Measurements from ENCODE around the gene SMARCB1.

Gene SMARCB1

DNA sequence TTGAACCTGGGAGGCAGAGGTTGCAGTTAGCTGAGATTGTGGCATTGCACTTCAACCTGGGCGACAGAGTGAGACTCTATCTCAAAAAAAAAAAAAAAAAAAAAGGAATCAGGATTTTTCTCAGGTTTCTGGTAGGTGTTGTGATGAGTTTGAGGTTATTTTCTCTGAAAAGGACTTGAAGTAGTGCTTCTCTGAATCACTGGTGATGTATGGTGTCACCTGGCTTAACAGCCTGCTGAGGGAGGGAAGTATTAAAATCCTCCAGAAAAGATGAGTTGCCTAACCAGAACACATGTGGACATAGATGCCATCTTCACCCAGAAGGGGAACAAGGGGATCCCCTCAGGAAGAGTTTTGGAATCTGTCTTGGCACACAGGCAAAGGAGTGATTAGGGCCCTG lies 20.1 kb downstream of the SMARCB1 start (continued):
- TF ChIP-seq, protein P1, sequence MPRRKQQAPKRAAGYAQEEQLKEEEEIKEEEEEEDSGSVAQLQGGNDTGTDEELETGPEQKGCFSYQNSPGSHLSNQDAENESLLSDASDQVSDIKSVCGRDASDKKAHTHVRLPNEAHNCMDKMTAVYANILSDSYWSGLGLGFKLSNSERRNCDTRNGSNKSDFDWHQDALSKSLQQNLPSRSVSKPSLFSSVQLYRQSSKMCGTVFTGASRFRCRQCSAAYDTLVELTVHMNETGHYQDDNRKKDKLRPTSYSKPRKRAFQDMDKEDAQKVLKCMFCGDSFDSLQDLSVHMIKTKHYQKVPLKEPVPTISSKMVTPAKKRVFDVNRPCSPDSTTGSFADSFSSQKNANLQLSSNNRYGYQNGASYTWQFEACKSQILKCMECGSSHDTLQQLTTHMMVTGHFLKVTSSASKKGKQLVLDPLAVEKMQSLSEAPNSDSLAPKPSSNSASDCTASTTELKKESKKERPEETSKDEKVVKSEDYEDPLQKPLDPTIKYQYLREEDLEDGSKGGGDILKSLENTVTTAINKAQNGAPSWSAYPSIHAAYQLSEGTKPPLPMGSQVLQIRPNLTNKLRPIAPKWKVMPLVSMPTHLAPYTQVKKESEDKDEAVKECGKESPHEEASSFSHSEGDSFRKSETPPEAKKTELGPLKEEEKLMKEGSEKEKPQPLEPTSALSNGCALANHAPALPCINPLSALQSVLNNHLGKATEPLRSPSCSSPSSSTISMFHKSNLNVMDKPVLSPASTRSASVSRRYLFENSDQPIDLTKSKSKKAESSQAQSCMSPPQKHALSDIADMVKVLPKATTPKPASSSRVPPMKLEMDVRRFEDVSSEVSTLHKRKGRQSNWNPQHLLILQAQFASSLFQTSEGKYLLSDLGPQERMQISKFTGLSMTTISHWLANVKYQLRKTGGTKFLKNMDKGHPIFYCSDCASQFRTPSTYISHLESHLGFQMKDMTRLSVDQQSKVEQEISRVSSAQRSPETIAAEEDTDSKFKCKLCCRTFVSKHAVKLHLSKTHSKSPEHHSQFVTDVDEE (CRISPR knock-in tag; IDR thresholded peaks at IDR 0.05), result no peak
- TF ChIP-seq OSR1 (CRISPR knock-in tag; IDR thresholded peaks at IDR 0.05) (no peak), CSDC2 (CRISPR knock-in tag; IDR thresholded peaks at IDR 0.05) (no peak), ESRRG (CRISPR knock-in tag; IDR thresholded peaks at IDR 0.05) (no peak), SNAI2 (CRISPR knock-in tag; IDR thresholded peaks at IDR 0.05) (no peak)
- TF ChIP-seq, protein P2, sequence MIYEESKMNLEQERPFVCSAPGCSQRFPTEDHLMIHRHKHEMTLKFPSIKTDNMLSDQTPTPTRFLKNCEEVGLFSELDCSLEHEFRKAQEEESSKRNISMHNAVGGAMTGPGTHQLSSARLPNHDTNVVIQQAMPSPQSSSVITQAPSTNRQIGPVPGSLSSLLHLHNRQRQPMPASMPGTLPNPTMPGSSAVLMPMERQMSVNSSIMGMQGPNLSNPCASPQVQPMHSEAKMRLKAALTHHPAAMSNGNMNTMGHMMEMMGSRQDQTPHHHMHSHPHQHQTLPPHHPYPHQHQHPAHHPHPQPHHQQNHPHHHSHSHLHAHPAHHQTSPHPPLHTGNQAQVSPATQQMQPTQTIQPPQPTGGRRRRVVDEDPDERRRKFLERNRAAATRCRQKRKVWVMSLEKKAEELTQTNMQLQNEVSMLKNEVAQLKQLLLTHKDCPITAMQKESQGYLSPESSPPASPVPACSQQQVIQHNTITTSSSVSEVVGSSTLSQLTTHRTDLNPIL (CRISPR knock-in tag; IDR thresholded peaks at IDR 0.05; ENCODE audit: low read depth), result no peak

DNA sequence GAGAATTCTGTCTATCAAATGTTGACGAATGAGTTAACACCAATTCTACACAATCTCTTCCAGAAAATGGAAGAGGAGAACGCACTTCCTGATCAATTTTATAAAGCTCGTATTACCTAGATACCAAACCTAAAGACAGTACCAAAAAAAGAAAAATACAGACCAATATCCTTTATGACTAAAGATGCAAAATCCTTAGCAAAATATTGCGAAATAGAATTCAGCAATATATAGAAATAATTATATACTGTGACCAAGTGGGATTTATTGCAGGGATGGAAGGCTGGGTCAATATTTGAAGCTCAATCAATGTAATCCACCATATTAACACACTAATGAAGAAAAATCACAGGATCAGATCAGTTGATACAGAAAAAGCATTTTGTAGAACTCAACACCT lies 25.6 kb downstream of the SMARCB1 start:
- ATAC-seq, result no peak

DNA sequence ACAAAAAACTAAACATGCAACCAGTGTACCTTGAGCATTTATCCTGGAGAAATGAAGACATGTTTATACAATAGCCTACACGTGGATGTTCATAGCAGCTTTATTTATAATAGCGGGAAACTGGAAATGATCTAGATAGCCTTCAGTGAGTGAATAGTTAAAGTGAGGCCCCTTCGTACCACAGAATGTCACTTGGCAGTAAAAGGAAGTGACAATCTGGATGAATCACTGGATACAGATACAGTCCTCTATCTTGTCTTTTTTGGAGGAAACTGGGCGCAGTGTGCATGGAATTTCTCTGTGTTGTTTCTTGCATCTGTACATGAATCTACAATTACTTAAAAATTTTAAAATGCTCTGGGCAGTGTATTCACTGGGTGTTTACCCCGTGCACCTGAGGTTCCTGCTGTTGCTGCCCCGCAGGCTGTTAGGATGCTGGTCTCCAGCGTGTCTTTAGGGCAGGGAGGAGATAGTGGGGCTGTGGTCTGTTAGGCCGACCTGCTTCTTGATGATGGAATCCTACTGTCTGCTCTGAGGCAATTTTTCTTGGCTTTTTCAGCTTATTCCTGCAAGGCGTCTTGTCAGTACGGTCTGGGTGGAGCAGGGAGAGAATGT lies 28.9 kb downstream of the SMARCB1 start:
- no peak for TF ChIP-seq SNAI2 (CRISPR knock-in tag; IDR thresholded peaks at IDR 0.05)
- TF ChIP-seq RARB (CRISPR knock-in tag; IDR thresholded peaks at IDR 0.05), result no peak
- TF ChIP-seq ZNF565 (CRISPR knock-in tag; conservative IDR thresholded peaks at IDR 0.05; ENCODE audit: low read depth), result no peak
- no peak for TF ChIP-seq OSR1 (CRISPR knock-in tag; IDR thresholded peaks at IDR 0.05)
- no peak for TF ChIP-seq GLIS3 (CRISPR knock-in tag; IDR thresholded peaks at IDR 0.05)
- TF ChIP-seq TCF4 (CRISPR knock-in tag; IDR thresholded peaks at IDR 0.05; ENCODE audit: borderline replicate concordance), result no peak
- TF ChIP-seq, protein P2 (CRISPR knock-in tag; IDR thresholded peaks at IDR 0.05; ENCODE audit: low read depth), result no peak
- no peak for TF ChIP-seq ZFP30 (CRISPR knock-in tag; IDR thresholded peaks at IDR 0.05)
- no peak for TF ChIP-seq ARNTL (CRISPR knock-in tag; IDR thresholded peaks at IDR 0.05; ENCODE audit: borderline replicate concordance, low read depth)
- ATAC-seq, result no peak; the same call in 1 of the 3 replicates

More for the DNA sequence above, 25.6 kb downstream of the SMARCB1 start:
- TF ChIP-seq, protein P3, sequence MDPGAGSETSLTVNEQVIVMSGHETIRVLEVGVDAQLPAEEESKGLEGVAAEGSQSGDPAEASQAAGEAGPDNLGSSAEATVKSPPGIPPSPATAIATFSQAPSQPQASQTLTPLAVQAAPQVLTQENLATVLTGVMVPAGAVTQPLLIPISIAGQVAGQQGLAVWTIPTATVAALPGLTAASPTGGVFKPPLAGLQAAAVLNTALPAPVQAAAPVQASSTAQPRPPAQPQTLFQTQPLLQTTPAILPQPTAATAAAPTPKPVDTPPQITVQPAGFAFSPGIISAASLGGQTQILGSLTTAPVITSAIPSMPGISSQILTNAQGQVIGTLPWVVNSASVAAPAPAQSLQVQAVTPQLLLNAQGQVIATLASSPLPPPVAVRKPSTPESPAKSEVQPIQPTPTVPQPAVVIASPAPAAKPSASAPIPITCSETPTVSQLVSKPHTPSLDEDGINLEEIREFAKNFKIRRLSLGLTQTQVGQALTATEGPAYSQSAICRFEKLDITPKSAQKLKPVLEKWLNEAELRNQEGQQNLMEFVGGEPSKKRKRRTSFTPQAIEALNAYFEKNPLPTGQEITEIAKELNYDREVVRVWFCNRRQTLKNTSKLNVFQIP (CRISPR knock-in tag; IDR thresholded peaks at IDR 0.05; ENCODE audit: borderline replicate concordance, low read depth), result no peak
- no peak for TF ChIP-seq ZNF8 (CRISPR knock-in tag; IDR thresholded peaks at IDR 0.05)
- no peak for TF ChIP-seq GLIS3 (CRISPR knock-in tag; IDR thresholded peaks at IDR 0.05)
- TF ChIP-seq ZNF70 (CRISPR knock-in tag; IDR thresholded peaks at IDR 0.05), result no peak
- TF ChIP-seq, protein P4, sequence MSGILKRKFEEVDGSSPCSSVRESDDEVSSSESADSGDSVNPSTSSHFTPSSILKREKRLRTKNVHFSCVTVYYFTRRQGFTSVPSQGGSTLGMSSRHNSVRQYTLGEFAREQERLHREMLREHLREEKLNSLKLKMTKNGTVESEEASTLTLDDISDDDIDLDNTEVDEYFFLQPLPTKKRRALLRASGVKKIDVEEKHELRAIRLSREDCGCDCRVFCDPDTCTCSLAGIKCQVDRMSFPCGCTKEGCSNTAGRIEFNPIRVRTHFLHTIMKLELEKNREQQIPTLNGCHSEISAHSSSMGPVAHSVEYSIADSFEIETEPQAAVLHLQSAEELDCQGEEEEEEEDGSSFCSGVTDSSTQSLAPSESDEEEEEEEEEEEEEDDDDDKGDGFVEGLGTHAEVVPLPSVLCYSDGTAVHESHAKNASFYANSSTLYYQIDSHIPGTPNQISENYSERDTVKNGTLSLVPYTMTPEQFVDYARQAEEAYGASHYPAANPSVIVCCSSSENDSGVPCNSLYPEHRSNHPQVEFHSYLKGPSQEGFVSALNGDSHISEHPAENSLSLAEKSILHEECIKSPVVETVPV (CRISPR knock-in tag; IDR thresholded peaks at IDR 0.05), result no peak
- no peak for TF ChIP-seq ESRRG (CRISPR knock-in tag; IDR thresholded peaks at IDR 0.05)
- TF ChIP-seq OSR1 (CRISPR knock-in tag; IDR thresholded peaks at IDR 0.05), result no peak
- TF ChIP-seq ZNF565 (CRISPR knock-in tag; conservative IDR thresholded peaks at IDR 0.05; ENCODE audit: low read depth), result no peak
- TF ChIP-seq RARB (CRISPR knock-in tag; IDR thresholded peaks at IDR 0.05), result no peak
- no peak for TF ChIP-seq PPARA (CRISPR knock-in tag; IDR thresholded peaks at IDR 0.05; ENCODE audit: borderline replicate concordance)
- TF ChIP-seq BACH2 (CRISPR knock-in tag; IDR thresholded peaks at IDR 0.05; ENCODE audit: borderline replicate concordance), result no peak
- no peak for TF ChIP-seq CSDC2 (CRISPR knock-in tag; IDR thresholded peaks at IDR 0.05)
- TF ChIP-seq ZC3H10 (CRISPR knock-in tag; IDR thresholded peaks at IDR 0.05), result no peak
